HG02798 (cell line): Measurements from ENCODE around the gene SHROOM3.

Experiments
- ATAC-seq: cut with Tn5 transposase; IDR thresholded peaks from one replicate; pipeline ENCODE4 v1.9.1; 2021; ENCODE audit warnings: mild to moderate bottlenecking; ENCODE audit not compliant: unreplicated experiment, poor library complexity

SHROOM3 gene

DNA sequence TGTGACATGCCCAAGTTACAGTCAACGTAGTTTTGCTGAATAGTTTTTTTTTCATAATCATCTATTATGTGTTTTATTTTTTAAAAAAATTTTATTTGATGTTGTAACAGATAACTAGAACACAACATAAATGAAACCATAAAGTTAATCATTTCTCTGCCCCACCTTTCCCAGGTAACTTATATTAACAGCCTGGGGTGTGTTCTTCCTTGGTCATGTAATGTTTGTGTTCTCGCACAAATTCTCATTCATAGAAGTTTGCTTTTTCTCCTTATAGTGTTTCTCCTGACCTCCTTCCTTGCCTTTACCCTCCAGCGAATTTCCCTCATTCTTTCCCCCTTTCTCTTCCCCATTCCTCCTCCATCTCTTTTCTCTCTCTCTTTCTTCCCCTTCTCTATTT lies 248.1 kb downstream of the SHROOM3 start:
- no peak for ATAC-seq

DNA sequence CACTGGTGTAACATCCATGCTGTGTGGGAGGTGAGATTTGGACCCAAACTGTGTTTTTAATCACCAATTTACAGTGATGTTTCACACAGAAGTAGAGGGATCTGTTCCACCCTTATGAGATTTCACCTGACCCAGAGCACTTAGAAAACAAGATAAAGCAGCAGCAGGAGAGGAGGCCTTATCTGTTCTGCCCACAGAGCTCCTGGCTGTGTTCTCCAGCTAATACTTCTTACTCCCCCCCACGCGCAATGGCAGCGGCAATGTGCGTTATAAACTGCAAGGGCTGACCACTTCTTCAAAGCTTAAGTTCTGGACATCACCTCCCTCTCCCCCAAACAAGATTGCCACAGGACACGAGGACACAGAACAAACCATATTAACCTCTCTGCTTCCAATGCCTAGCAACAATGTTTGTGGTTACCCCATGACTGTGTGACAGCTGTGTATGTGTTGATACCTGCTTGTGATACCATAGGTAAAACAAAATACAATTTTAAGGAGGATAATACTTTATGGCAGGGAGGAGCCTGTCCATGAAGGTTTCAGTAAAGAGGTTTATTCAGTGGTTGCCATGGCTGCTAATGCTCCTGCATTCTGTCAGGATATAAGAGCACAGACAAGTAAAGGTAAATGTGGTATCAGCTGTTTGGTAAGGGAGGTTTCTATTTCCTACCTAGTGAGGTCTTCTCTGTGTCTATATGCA lies 252.9 kb downstream of the SHROOM3 start:
- no peak for ATAC-seq

DNA sequence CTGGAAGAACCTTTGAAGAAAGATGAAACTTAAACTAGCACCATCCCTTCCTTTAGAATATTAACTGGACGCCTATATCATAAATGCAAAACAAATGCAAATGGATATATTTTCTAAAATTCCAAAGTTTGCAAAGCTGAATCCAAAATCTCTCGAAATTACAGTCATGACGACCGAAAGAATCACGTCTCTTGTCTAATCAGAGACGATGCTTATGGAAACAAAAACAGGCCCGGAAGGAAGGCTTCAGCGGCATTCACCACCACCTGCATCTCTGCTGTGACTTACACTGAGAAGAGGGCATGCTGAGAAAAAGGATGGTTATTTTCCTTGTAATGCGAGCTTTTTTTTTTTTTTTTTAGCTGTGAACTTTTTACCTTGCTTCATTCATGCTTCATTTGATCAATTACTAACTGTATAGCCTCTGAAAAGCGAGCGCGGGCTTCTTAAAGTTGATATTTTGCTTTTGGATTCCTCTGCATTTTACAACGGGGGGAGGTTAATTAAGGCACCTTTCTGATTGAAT lies 253.7 kb downstream of the SHROOM3 start:
- ATAC-seq: no peak

DNA sequence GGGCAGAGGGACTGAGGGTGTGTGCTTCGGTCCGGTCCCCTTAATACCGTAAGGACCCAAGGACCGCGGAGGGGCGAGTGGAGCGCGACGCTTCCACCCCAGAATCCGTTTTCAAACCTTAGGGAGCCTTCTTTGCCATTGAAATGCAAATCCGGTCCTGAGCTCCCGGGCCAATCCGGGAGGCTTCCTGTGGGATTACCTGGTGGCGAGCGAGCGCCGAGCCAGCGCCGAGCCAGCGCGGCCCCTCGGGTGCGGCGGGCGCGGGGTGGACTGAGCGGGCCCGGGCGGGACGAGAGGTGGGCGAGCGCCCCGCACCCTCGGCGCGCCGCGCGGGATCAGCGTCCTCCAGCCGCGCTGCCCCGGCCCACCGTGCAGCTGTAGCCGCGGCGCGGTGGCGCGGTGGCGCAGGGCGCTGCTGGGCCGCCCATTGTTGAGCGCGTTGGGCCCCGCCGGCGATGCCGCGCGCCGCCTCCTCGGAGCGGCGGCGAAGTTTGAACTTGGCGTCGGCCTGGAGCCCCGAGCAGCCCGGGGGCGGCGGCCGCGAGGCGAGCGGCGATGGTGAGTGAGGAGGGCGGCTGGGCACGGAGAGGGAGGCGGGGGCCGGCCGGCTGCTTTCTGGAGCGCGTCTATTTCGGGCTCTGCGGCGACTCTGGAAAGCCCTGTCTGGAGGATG lies 254.3 kb downstream of the SHROOM3 start:
- ATAC-seq: peak; percentile 73

DNA sequence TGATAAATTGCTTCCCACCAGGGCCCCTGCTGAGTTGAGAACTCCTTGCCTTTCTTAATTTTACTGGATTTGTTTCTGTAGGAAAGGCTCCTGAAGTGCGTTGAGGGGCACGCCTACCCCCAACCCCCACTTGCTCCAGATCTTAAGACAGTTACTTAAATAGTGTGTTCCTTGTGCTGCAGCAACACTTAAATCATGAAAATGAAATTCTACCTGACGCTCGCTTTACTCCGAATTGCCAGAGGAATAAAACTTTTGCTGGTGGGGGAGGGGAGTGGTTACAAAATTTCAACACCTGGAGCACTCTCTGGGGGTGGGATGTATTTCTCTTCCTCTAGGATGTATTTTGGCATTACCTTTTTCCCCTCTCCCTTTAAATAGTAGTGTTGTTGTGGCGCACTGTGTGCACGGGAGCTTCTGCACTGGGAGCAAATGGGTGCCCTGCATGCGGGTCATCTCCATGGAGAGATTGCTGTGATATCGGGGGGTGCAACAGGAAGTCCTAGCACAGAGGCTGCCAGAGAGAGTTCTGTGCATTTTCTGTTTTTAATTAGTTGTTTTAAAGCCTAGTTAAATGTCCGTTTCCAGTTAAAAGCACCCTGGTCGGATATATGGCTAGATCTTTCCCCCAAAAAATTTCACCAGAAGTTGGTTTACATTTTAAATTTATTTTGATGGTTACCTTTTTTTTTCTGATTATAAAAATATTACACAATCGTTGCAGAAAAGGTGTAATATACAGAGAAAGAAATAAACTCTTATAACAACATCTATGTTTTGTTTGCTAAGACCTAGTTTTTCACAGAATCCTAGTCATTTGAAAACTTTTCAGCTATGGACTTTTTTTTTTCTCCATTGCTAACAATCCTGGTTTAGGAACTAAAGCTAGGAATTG lies 255.2 kb downstream of the SHROOM3 start:
- no peak for ATAC-seq

DNA sequence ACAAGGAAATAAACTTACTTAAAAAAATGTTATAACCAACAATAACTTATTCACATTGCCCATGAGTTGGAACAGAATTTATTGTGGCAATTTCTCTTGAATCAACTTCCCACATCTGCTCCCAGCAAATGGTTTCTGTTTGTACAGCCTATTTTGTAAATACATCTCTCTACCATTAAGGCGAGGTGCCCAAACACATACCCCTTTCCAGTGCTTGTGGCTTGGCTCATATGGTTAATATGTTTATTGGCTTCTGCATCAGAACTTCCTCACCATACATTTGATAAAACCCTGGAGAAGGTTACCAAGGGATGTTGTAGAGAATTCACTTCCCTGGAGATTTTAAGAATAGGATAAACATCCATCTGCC lies 255.9 kb downstream of the SHROOM3 start:
- no peak for ATAC-seq

DNA sequence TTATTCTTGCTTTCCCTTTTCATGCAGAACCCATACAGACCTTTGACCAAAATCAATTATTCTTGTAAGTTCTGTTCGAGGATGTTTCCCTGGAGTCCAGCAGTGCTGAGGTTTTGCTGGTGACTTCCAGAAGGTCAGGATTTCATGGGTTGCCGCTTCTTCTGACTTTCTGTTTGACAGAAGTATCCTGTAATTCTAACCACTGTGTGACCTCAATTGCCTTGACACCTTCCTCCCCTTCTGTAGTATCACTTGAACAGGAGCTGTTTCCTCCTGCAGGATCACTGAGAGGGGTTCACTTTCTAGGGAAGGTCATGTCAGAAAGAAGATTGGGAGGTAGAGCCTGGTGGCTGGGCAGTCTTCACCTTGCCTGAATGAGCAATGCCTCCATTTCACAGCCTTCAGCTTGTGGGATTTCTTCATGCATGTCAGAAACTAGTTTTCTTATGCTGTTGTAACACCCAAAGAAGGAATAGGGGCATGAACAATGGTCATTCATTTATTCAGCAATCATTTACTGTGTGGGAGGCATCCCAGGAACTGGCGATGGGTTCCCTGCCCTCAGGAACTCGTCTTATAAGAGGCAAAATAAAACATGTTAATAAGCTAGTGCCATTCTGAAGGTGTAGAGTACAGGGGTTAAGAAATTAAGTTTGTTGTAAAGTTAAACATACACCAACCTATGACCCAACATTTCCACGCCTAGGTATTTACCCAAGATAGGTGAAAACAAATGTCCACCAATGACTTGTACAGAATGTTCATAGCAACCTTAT lies 257.0 kb downstream of the SHROOM3 start:
- ATAC-seq: no peak

DNA sequence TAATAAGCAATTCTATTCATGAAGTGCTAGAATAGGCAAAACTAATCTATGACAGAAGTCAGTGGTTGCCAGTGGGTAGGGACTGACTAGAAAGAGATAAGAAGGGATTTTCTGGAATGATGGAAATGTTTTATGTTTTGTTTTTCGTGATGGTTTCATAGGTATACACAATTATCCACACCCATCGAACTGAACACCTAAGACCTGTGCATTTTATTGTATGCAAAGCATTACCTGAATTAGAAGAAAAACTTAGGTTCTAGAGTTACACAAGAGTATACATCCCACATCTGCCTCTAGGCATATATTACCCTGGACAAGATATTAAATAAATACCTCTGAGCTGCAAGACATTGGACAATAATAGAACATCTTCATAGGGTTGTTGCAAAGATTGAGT lies 257.7 kb downstream of the SHROOM3 start:
- ATAC-seq: no peak

DNA sequence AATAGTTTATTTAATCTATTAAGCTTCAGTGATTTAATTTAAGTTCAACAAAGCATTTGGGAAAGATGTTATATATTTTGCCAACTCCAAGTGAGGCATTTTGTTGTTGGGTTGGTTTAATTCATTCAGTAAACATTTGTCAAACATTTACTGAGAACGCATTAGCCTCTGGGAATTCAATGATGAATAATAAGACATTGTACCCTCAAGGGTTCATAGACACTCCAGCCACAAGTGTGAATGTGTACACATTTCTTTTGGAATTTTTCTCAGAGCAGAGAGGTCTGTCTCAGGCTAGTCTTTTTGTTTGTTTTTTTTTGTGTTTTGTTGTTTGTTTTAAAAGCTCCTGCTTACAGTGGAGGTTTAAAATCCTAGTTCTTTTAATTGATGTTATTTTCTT lies 259.0 kb downstream of the SHROOM3 start:
- no peak for ATAC-seq

DNA sequence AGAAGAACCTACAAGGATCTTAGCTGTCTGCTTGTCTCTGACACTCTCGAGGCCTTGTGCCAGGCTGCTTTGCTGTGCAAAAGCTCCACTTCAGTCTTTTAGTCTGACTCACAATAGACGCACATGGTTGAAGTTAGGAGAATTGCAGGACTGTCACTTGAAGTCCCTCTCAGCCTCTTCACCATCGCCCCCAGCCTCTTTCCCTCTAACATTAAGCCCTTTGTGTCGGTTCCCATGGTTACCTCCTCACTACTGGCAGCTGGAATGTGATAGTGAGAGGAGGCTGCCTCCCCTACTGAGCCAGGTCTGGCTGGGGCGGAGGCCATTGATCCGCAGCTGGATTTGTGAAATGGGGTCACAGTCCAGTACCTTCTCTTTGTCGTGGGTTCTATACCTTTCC lies 261.1 kb downstream of the SHROOM3 start:
- ATAC-seq: no peak

DNA sequence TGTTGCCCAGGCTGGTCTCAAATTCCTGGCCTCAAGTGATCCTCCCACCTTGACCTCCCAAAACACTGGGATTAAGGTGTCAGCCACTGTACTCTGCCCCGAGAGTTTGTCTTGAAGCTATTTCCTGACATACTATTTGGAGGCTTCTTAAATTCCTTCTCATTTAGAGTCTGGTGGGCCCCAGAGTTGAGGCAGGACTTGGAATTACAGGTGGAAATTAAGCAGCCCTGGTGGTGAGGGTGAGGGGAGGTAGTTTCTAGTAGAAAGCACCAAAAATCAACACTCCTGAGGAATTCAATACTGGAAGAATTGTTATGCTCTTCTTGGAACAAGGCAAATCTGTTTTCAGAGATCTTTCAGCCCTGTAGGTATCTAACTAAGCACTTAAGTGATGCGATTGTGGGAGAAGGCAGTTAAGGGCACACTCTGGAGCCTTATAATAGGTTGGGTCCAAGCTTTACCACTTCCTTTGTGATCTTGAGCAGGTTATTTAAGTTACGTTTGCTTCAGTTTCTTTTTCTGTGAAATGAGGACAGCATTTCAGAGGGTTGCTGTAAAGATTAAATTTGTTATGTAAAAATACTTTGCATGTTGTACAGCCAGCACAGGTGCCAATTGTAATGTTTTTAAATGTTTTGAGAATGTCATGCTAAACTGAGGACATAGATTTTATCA lies 262.2 kb downstream of the SHROOM3 start:
- peak; percentile 89 for ATAC-seq

DNA sequence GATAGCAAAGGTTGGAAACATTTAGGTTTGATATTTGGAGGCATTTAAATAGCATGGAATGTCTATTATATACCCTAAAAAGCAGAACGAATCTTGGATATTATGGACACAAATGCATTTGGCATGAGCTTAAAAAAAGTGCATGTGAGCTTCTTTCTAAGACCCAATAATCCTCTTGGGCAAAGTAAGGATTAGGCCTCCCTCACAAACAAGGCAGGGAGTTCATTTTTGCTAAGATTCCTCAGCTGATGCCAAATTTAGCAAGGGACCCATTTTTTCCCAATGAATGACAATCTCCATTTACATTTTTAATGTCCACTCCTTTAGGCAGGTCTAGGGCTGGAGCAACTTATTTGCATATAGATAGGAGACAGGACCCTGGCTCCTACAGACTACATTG lies 263.1 kb downstream of the SHROOM3 start:
- no peak for ATAC-seq

DNA sequence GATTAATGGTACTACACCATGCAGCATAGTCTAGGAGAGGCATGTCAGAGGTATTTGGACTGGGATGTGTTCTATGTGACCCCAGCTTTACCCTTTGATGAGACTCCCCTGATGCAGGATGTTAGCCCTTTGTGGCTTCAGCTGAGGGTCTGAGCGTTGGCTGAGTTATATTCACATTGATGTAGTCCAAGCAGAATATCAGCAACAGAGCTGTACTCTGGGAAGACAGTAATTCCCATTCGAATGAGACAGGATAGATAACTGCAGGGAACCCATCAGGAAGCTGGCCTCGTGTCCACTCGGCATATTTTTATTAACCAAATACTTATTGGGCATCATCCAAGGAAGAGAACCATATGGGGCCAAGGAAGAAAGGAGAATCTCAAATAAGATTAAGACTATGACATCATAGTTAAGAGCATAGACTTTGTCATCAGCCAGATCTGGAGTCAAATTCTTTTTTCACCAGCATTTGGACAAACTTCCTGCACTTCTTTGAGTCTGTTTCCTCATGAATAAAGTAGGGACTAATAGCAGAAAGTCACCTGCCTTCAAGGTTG lies 264.8 kb downstream of the SHROOM3 start:
- no peak for ATAC-seq

DNA sequence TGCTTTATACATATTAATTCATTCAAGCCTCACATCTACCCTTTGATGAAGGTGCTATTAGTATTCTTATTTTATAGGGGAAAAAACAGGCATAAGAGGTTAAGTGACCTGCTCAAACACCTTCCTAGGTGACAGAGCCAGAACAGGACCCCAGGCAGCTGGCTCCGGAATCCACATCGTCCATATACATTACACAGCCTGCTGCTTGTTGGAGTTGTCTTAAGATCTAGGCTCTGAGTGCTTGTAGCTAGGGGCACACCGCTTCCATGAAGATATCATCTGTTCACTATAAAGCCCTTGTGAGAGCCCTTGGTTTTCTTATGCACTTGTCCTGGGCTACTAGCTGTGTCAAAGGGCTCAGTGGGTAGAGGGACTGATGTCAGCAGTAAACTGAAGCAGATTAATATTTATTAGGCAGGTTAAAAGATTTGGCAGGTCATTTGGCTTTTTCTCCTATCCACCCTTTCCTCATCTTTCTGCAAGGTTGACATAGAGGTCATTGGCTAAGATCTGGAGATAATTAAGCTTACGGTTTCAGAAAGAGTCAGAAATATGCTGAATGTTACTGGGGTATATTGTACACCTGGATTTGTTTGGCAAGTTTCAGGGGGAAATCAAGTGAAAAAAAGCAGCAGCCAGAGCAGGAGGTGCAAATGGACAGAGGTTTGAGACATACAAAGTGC lies 267.6 kb downstream of the SHROOM3 start:
- ATAC-seq: no peak

DNA sequence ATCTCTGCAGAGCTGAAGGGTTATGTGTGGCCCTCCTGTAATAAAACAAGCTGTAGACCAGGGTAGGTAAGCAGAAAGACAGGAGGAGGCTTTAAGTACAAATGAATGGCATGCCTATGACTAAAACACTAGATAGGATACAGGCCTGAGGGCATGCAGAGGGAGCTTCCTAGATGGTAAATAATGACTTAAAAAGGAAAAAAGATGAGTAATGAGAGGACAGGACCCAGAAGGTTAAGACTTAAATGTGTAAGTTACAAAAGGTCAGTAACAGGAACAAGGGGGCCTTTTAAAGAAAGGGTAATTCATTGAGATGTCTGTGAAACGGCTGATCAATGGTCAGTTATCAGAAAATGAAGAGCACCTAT lies 268.1 kb downstream of the SHROOM3 start:
- no peak for ATAC-seq

DNA sequence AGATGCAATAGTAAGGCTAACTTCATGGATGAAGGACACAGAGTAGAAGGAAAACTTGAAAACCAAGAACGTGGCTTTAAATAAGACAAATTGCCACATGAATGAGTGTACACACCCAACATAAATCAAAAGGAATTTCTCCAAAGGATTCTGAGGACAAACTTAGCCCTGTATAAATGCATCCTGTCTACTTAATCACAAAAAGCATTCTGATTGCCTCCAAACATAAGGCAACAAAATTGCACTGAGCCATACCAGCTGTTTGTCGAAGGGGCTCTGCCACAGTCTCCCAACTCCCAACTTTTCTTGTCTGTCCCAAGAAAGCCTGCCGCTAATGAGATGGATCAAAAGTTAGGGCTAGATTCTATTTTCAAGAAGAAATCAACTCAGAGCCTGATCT lies 268.6 kb downstream of the SHROOM3 start:
- ATAC-seq: no peak

DNA sequence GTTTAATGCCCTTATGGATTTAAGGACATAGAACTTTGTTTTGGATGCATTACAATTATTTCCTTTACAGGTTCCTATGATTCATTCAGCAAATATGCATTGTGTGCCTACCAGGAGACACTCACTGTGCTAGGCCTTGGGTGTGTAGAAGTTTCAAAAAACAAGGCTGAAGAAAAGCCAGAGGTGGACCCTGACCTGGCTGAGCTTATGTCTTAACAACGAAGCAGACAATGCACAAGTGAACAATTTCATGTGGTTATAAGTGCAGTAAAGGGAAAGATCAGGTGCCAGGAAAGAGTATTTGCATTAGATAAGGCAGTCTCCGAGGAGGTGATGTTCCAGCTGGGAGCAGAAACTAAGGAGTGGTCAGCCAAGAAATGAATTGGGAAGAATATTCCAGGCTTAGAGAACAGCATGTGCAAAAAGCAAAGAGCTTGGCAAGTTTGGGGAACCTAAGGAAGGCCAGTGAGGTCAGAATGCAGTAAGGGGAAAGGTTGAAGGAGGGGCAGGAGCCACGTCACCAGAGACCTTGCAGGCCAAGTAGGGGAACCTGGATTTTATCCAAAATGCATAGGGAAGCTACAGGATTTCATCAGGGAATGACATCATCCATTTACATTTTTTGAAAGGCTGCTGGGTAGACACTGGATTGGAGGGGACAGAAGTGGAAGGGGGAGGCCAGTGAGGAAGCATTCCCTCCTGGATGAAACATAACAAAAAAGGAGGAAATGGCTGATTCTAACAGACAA lies 269.3 kb downstream of the SHROOM3 start:
- ATAC-seq: no peak

DNA sequence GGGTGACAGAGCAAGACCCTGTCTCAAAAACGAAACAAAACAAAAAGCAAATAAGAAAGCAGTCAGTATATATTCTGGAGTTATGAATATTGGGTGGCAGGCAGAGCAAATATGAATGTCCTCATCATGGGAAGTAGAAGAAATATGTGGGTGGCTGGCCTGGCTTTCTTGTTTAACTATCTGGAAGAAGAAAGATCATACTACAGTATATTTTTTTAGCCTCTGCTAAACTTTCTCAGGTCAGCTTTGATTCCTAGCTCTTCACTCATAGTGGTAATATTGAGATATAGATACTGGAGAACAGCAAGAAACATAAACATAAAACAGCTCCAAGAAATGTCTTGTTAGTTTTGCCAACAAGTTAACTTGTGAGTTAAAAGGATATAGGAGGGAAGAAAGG lies 270.4 kb downstream of the SHROOM3 start:
- no peak for ATAC-seq
